ENCODE results near the gene OR7G3. TPM values are rescaled to one million over a fixed set of nuclear protein-coding genes. Genes with fewer than 3 reads are reported as not detected.

The OR7G3 gene
- total RNA-seq, 1 donor from 2014 or later: not detected

DNA sequence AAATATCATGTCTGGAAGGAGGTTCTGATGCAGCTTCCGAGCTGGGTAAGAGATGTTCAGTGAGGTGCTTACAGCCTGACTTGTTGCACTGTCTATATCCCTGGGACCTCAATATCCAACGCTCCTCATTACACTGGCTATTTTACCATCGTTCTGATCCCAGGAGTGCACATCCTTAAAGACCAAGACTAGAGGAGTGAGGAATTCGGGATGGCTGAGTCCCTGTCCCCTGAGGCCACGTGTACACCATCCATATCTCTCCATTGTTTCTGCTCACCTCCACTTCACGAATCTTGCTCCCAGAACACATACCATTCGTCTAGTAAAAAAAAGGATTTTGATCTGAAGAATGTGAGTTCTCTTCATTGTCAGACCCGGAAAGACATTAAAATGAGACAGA lies 19.4 kb downstream of the OR7G3 start, which contains the start of gene OR7G2:
Gene OR7G2 (minus strand): TSS at position 101 of the 400 bp plus-strand sequence. CDS start 4,232 bp downstream, outside the sequence.
- no peak for TF ChIP-seq CTCF (IDR thresholded peaks at IDR 0.05; ENCODE audit: insufficient read depth, low read length, poor library complexity, severe bottlenecking)
- Histone ChIP-seq H3K36me3 (ENCODE audit: control insufficient read depth, insufficient read depth, low read length) (no peaks in the 10 kb centered on the region), H3K27me3 (ENCODE audit: control insufficient read depth, insufficient read depth, low read length) (no peaks in the 10 kb centered on the region), H3K4me3 (ENCODE audit: low read depth, low read length) (no peak within 1 kb of the TSS)
- no peak for DNase-seq (ENCODE audit: low read depth)

DNA sequence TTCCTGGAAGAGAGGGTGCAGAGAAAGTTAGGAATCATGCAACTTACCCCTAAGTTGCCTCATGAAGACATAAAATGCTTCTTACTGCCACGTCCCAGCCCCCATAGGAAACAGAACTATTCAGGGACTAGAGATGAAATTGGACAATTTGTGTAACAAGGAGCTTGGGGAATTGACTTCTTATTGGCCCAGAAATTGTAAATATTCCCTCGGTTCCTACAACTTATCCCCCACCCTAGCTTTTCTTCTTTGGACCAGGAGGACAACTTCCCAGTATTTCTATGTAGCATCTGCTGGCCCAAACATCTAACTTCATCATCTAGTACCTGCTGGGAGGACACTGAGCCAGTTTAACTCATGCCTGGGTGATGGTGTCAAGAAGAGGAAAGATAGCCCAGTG lies 40.0 kb downstream of the OR7G3 start, which contains the start of gene OR1M1:
Gene OR1M1 (plus strand): TSS at position 301 of the 400 bp plus-strand sequence. CDS start 6,184 bp downstream, outside the sequence.
- H3K36me3 ChIP-seq (ENCODE audit: control insufficient read depth, insufficient read depth, low read length): no peaks in the 10 kb centered on the region
- TF ChIP-seq CTCF (IDR thresholded peaks at IDR 0.05; ENCODE audit: insufficient read depth, low read length, poor library complexity, severe bottlenecking): no peak
- no peaks in the 10 kb centered on the region for H3K27me3 ChIP-seq (ENCODE audit: control insufficient read depth, insufficient read depth, low read length)
- H3K4me3 ChIP-seq (ENCODE audit: low read depth, low read length): no peak within 1 kb of the TSS
- no peak for DNase-seq (ENCODE audit: low read depth)

DNA sequence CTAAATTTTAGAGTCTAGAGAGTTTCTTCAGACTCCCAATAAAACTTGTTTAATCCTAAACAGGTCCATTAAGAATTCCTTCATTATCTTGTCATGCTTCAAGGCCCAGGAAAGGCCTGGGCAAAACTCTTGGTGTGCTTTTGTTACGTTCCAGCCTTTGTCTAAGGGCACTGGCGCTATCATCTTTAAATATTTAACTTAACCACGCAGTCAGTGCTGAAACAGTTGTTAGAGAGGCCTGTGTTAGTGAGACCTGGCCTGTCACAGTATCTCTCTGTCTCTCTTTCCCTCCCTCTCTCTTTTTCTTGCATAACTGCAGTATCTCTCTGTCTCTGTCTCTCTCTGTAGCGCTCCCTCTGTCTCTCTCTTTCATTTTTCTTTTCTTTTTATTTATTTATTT lies 48.1 kb downstream of the OR7G3 start:
- H3K27me3 ChIP-seq (ENCODE audit: control insufficient read depth, insufficient read depth, low read length): no peaks in the 10 kb centered on the region
- TF ChIP-seq CTCF (IDR thresholded peaks at IDR 0.05; ENCODE audit: insufficient read depth, low read length, poor library complexity, severe bottlenecking): no peak
- no peaks in the 10 kb centered on the region for H3K36me3 ChIP-seq (ENCODE audit: control insufficient read depth, insufficient read depth, low read length)
- H3K4me3 ChIP-seq (ENCODE audit: low read depth, low read length): no peak overlapping the region
- DNase-seq (ENCODE audit: low read depth): no peak

GRCh38 chr19:9076901-9077300 lies 49.8 kb downstream of the OR7G3 start:
- Histone ChIP-seq H3K36me3 (ENCODE audit: control insufficient read depth, insufficient read depth, low read length) (no peaks in the 10 kb centered on the region), H3K4me3 (ENCODE audit: low read depth, low read length) (no peak overlapping the region), H3K27me3 (ENCODE audit: control insufficient read depth, insufficient read depth, low read length) (no peaks in the 10 kb centered on the region)
- no peak for TF ChIP-seq CTCF (IDR thresholded peaks at IDR 0.05; ENCODE audit: insufficient read depth, low read length, poor library complexity, severe bottlenecking)
- no peak for DNase-seq (ENCODE audit: low read depth)

Other genes starting within 250 kb of the OR7G3 start
- 0.34 and 0.50 TPM in 2 replicates for gene MUC16, start 116.5 kb downstream of the OR7G3 start, total RNA-seq
- gene OR1M1, start 39.9 kb downstream of the OR7G3 start, total RNA-seq: not detected in 2 replicates
- gene OR7G2, start 19.5 kb downstream of the OR7G3 start, total RNA-seq: not detected in 2 replicates
- gene OR7G1, start 11.2 kb downstream of the OR7G3 start, total RNA-seq: not detected in 2 replicates
- gene ZNF317, start 13.4 kb upstream of the OR7G3 start, total RNA-seq: 21.3 and 22.9 TPM in 2 replicates
- 0.41 TPM in 1 of 2 replicates, not detected in the other for gene OR7D2, start 52.0 kb upstream of the OR7G3 start, total RNA-seq
- gene OR7D4, start 92.6 kb upstream of the OR7G3 start, total RNA-seq: not detected in 2 replicates
- not detected in 2 replicates for gene OR7E24, start 124.0 kb upstream of the OR7G3 start, total RNA-seq
- gene ZNF699, start 182.9 kb upstream of the OR7G3 start, total RNA-seq: 17.5 and 23.7 TPM in 2 replicates
- 8.2 and 10.9 TPM in 2 replicates for gene ZNF559, start 197.2 kb upstream of the OR7G3 start, total RNA-seq
- gene ZNF177, start 236.1 kb upstream of the OR7G3 start, total RNA-seq: 1.4 and 3.9 TPM in 2 replicates